Measurements from ENCODE around the gene DMXL1.
"Not testable (repeated sequence)": the region's sequence is repeated elsewhere in the genome, so short reads cannot be mapped to it uniquely, and the experiment has no call there.

GRCh38 chr5:119185512-119185911, 114.6 kb downstream of the DMXL1 start:
- not testable (repeated sequence) for TF ChIP-seq ZNF8 (CRISPR knock-in tag; IDR thresholded peaks at IDR 0.05); RARB (CRISPR knock-in tag; IDR thresholded peaks at IDR 0.05); OSR1 (CRISPR knock-in tag; IDR thresholded peaks at IDR 0.05); ZFP3 (CRISPR knock-in tag; IDR thresholded peaks at IDR 0.05); PATZ1 (CRISPR knock-in tag; IDR thresholded peaks at IDR 0.05; ENCODE audit: borderline replicate concordance)
